ENCODE results near the gene TK1. TPM values are rescaled to one million over a fixed set of nuclear protein-coding genes. Genes with fewer than 3 reads are reported as not detected.

Gene TK1
- total RNA-seq, 1 donor from 2014 or later: 3.8 TPM

- peak overlapping the region; percentile 89 for H3K4me3 Mint-ChIP-seq
- H3K9me3 Mint-ChIP-seq: no peaks in the 10 kb centered on the region
- peaks cover 78% of the 10 kb centered on the region for H3K4me1 Mint-ChIP-seq
- H3K27me3 Mint-ChIP-seq: no peaks in the 10 kb centered on the region
- ChIA-PET POLR2A (interaction anchor here (1.1 to 48.2 kb wide), 8 partner anchors 5 to 211 kb away, joined by 3 to 2404 read pairs (median 54); partner anchors contain the start of genes AFMID, C17orf99, SYNGR2 and TK1), CTCF (interaction anchor here (0.9 to 15.7 kb wide), 3 partner anchors 9 to 48 kb away, joined by 4 to 220 read pairs (median 11); no protein-coding TSS in a partner anchor)
- DNase-seq (no peak), ATAC-seq (ENCODE audit: low read depth) (no peak)
- H3K36me3 Mint-ChIP-seq (ENCODE audit: low read depth): peaks cover 42% of the 10 kb centered on the region
- H3K27ac Mint-ChIP-seq: peak overlapping the region; percentile 85
- intact Hi-C loops (cut with micrococcal nuclease): loop anchor here (1.0 to 10.0 kb wide), 2 partner anchors 41 to 682 kb away; partner anchors contain the start of gene SYNGR2
- no peak for TF ChIP-seq CTCF (IDR thresholded peaks at IDR 0.05)
Measured at GRCh38 chr17:78126895-78127238, 60.0 kb downstream of the TK1 start.

- no peak for TF ChIP-seq CTCF (IDR thresholded peaks at IDR 0.05)
- Mint-ChIP-seq H3K4me1 (peaks cover 85% of the 10 kb centered on the region), H3K9me3 (no peaks in the 10 kb centered on the region), H3K36me3 (ENCODE audit: low read depth) (peaks cover 48% of the 10 kb centered on the region), H3K27ac (peak overlapping the region; percentile 85), H3K4me3 (peak overlapping the region; percentile 89), H3K27me3 (no peaks in the 10 kb centered on the region)
- DNase-seq (no peak), ATAC-seq (ENCODE audit: low read depth) (no peak)
- POLR2A ChIA-PET: interaction anchor here (0.6 to 48.2 kb wide), 9 partner anchors 5 to 234 kb away, joined by 3 to 2404 read pairs (median 15); partner anchors contain the start of genes AFMID, C17orf99, SOCS3 and SYNGR2
- CTCF ChIA-PET: interaction anchor here (0.6 to 15.7 kb wide), 5 partner anchors 9 to 125 kb away, joined by 3 to 220 read pairs (median 4); no protein-coding TSS in a partner anchor
- intact Hi-C loops (cut with micrococcal nuclease): loop anchor here (10.0 kb wide), 1 partner anchor 681 kb away; no protein-coding TSS in a partner anchor
Measured at GRCh38 chr17:78125976-78126894, 60.6 kb downstream of the TK1 start.

- ChIA-PET POLR2A (interaction anchor here (0.7 to 48.2 kb wide), 8 partner anchors 11 to 126 kb away, joined by 3 to 2404 read pairs (median 9); partner anchors contain the start of genes AFMID, C17orf99, SYNGR2 and TK1), CTCF (interaction anchor here (0.6 to 15.7 kb wide), 4 partner anchors 13 to 126 kb away, joined by 3 to 220 read pairs (median 4); no protein-coding TSS in a partner anchor)
- H3K36me3 Mint-ChIP-seq (ENCODE audit: low read depth): peaks cover 49% of the 10 kb centered on the region
- H3K9me3 Mint-ChIP-seq: no peaks in the 10 kb centered on the region
- TF ChIP-seq CTCF (IDR thresholded peaks at IDR 0.05): no peak
- H3K4me1 Mint-ChIP-seq: peaks cover 83% of the 10 kb centered on the region
- ATAC-seq (ENCODE audit: low read depth) (no peak), DNase-seq (no peak)
- peak overlapping the region; percentile 70 for H3K27ac Mint-ChIP-seq
- peak overlapping the region; percentile 32 for H3K4me3 Mint-ChIP-seq
- H3K27me3 Mint-ChIP-seq: no peaks in the 10 kb centered on the region
- intact Hi-C loops (cut with micrococcal nuclease): loop anchor here (10.0 kb wide), 1 partner anchor 681 kb away; no protein-coding TSS in a partner anchor
Measured at GRCh38 chr17:78125138-78125913, 61.5 kb downstream of the TK1 start.

GRCh38 chr17:78124836-78125137, 62.1 kb downstream of the TK1 start:
- intact Hi-C loops (cut with micrococcal nuclease): loop anchor here (1.0 to 10.0 kb wide), 4 partner anchors 8 to 680 kb away; no protein-coding TSS in a partner anchor
- H3K4me3 Mint-ChIP-seq: peak overlapping the region; percentile 32
- H3K36me3 Mint-ChIP-seq (ENCODE audit: low read depth): peaks cover 52% of the 10 kb centered on the region
- no peak for ATAC-seq (ENCODE audit: low read depth)
- POLR2A ChIA-PET: interaction anchor here (0.6 to 48.2 kb wide), 7 partner anchors 10 to 224 kb away, joined by 3 to 2404 read pairs (median 15); partner anchors contain the start of genes AFMID, C17orf99, SYNGR2 and TK1
- no peaks in the 10 kb centered on the region for H3K27me3 Mint-ChIP-seq
- H3K9me3 Mint-ChIP-seq: no peaks in the 10 kb centered on the region
- no peak for TF ChIP-seq CTCF (IDR thresholded peaks at IDR 0.05)
- no peak for DNase-seq
- CTCF ChIA-PET: interaction anchor here (1.1 to 15.7 kb wide), 4 partner anchors 12 to 127 kb away, joined by 3 to 220 read pairs (median 4); no protein-coding TSS in a partner anchor
- H3K4me1 Mint-ChIP-seq: peaks cover 79% of the 10 kb centered on the region
- peak overlapping the region; percentile 70 for H3K27ac Mint-ChIP-seq

Other genes starting within 250 kb of the TK1 start
- 14.4 and 24.6 TPM in 2 replicates for gene TNRC6C, start 228.3 kb downstream of the TK1 start, total RNA-seq
- 746 and 896 TPM in 2 replicates for gene TMC6, start 58.3 kb downstream of the TK1 start, total RNA-seq
- 166 and 181 TPM in 2 replicates for gene TMC8, start 56.3 kb downstream of the TK1 start, total RNA-seq
- gene C17orf99, start 40.7 kb downstream of the TK1 start, total RNA-seq: 5.2 and 7.1 TPM in 2 replicates
- gene SYNGR2, start 18.5 kb downstream of the TK1 start, total RNA-seq: 636 and 647 TPM in 2 replicates
- gene AFMID, start 310 bp upstream of the TK1 start, total RNA-seq: 11.2 and 15.4 TPM in 2 replicates
- gene BIRC5, start 27.2 kb upstream of the TK1 start, total RNA-seq: 0.81 and 1.0 TPM in 2 replicates
- not detected in 2 replicates for gene TMEM235, start 44.6 kb upstream of the TK1 start, total RNA-seq
- 79.9 and 80.9 TPM in 2 replicates for gene SOCS3, start 173.0 kb upstream of the TK1 start, total RNA-seq
- 55.2 and 76.1 TPM in 2 replicates for gene PGS1, start 191.6 kb upstream of the TK1 start, total RNA-seq